HG03064 (cell line): Measurements from ENCODE around the gene MRGPRF.

Experiments used
- ATAC-seq: cut with Tn5 transposase; IDR thresholded peaks from one replicate; pipeline ENCODE4 v1.9.1; 2021; ENCODE audit warnings: low read depth; ENCODE audit not compliant: unreplicated experiment

The MRGPRF gene

DNA sequence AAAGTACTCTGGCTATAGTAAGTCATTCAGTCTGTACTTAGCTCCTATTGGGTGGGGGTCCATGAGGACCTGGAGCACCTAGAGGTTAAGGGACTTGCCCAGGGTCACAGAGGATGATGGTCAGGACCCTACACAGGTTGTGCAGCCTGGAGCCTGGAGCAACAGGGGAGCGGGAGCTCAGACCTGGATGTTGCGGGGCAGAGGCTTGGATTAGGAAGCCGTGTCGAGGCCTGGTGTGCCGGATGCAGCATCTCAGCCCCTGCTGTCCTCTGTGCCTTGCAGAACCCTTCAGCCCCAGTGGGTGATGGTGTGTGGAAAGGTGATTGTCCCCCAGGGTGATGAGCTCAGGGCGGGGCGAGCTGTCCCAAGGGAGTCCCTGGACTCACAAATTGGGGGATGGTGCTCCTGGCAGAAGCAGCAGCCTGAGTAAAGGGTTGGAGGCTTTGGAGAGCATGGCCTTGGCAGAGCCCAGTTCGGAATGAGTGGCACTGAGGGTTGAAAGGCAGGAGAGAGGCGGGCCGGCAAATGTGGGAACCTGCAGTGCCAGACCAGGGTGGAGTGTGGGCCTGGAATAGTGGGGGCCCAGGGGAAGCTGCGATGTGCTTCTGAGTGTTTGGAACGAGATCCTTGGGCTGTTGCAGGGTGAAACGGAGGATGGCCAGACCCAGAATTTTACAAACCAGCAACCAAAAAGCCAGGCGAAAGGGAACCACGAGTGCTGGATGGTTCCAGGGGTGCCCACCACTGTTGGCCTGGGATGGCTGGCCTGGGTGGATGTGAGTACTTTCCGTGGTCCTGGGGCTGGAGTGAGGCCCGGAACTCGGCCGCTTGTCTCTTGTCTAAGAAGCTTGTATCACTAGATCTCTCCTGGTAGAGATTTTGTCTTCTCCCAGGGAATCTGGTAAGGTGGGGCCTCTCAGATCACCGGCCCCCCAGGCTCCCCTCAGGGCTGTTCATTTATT, 38.6 kb upstream of the MRGPRF start:
- ATAC-seq, result no peak

DNA sequence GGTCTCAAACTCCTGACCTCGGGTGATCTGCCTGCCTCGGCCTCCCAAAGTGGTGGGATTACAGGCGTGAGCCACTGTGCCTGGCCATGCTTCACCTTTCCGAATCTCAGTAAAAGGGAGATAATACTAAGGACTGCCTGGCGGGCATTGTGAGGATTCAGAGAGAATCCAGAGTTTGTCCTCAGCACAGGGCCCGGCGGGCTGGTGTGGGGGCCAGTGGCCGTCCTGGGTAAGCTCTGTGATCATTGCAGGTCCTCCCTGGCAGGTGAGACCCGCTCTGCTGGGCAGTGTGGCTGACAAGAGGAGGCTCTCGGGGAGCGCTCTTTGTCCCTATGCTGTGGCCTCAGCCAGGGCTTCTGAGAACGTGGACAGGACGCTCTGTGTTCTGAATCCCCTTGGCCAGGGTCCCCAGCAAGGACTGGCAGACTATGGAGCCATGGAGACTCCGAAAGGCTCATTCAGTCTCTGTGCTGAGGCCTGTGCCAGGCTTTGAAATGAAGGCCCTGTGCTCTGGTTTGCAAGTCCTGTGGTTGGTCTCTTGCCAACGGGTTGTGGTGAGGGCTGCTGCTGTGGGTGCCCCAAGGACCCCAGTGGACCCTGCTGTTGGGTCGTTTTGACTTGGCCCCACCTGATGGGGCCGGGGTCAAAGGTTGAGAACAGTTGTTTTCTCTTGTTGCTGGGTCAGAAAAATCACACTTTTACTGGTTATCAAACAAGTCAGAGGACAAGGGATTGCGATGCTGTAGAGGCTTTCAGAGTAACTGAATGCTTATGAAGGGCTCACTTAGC, 37.7 kb upstream of the MRGPRF start:
- no peak for ATAC-seq

- ATAC-seq, result no peak
Observed at GRCh38 chr11:69049490-69049867, 36.4 kb upstream of the MRGPRF start.

GRCh38 chr11:69048694-69049489, 35.8 kb upstream of the MRGPRF start, which contains the start of gene TPCN2:
Gene TPCN2, plus strand, starts transcription at chr11:69048932. Its CDS starts 66 bp downstream, at chr11:69048998.
- ATAC-seq, result peak; percentile 64

GRCh38 chr11:69048031-69048693, 35.1 kb upstream of the MRGPRF start:
- no peak for ATAC-seq

- no peak for ATAC-seq
Observed at GRCh38 chr11:69044111-69045013, 31.3 kb upstream of the MRGPRF start.

- ATAC-seq, result no peak
Observed at GRCh38 chr11:69041516-69041915, 28.5 kb upstream of the MRGPRF start.

DNA sequence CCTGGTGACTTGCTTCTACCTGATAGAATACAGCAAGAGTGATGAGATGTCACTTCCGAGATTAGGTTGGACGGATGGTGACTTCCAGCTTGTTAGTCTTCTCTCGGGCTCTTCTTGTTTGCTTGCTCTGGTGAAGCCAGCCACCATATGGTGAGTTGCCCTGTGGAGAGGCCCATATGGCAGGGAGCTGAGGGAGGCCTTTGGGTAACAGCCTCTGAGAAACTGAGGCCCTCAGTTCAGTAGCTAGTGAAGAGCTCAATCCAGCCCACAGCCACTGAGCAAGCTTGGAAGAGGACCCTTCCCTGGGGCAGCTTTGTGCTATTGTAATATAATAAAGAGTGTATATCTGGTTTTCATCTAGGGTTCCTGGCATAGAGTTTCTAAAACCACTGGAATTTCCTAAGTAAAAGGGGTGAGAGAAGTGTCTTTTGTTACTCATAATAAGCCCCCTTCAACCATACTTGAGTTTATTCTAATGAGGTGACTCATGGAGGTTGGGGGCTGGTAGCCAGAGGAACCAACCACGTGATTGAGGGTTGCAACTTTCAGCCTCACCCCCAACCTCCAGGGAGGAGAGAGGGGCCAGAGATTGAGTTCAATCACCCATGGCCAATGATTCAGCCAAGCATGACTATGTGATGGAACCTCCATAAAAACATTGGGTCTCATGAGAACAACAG, 27.7 kb upstream of the MRGPRF start:
- no peak for ATAC-seq

- no peak for ATAC-seq
Observed at GRCh38 chr11:69040051-69040450, 27.0 kb upstream of the MRGPRF start.

- ATAC-seq, result no peak
Observed at GRCh38 chr11:69039501-69039900, 26.5 kb upstream of the MRGPRF start.

DNA sequence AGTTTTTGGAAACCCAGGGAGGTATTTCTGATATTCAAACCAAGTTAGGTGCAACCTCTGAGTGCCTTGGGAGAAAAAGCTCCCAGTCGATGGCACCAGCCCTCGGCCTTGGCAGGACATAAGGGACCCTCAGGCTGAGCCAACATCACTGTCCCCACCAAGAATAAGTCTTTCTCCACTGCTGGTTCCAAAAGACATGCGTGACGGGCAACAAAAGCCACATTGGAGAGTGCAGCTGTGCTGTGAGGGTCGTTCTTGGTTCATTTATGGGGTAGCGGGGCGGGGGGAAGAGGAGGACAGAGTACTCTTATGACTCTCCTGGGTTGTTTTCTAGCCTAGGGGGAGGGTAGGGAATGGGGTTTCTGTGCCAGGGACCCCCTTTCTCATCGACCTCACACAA, 24.5 kb upstream of the MRGPRF start:
- ATAC-seq, result no peak

GRCh38 chr11:69037074-69037473, 24.0 kb upstream of the MRGPRF start:
- no peak for ATAC-seq

GRCh38 chr11:69035946-69036340, 22.9 kb upstream of the MRGPRF start:
- no peak for ATAC-seq

- no peak for ATAC-seq
Observed at GRCh38 chr11:69035150-69035945, 22.3 kb upstream of the MRGPRF start.

DNA sequence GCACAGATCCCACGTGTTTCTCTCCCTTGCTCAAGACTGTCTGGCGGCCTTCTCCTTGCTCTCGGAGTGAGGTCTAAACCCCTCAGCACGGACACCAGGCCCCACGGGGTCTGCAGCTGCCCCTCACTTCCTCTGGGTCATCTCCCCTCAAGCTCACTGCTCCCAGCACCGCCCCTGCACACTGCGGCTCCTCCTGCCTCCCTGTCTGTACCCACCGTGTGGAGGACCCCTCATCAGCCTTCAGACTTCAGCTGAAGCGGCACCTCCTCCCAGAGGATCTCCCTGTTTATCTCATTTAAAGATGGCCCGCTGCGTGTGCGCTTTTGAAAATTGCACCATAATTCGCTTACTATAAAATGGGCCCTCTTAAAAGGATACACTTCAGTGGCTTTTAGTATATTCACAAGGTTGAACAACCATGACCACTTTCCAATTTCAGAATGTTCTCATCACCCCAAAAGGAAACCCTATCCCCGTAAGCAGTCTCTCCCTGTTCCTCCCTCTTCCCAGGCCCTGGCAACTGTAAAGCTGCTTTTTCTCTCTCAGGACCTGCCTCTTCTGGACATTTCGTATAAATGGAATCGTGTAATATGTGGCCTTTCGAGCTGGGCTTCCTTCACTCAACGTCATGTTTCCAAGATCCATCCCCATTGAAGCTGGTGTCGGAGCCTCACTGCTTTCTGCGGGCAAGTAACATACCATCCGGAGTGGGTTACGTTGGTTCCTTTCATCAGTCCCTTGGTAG, 21.2 kb upstream of the MRGPRF start:
- no peak for ATAC-seq

DNA sequence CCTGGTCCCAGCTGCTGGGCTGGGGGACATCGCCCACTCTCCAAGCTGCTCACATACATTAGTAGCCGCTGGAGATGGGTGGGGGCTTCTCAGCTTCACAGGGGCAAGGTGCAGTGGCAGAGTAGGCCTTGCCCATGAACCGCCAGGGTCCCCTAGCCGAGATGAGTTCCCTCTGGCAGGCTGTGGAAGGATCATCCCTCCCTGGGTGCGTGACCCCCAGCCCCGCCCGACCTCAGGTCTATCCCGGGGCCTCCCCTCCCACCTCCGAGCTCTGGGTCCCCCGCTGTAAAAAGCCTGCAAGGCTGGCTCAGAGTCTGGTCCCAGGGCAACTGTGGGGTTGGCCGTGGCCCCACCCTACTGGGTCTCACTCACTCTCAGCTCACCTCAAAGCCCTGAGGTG, 20.4 kb upstream of the MRGPRF start:
- no peak for ATAC-seq

GRCh38 chr11:69032833-69033232, 19.8 kb upstream of the MRGPRF start:
- no peak for ATAC-seq
